HG02870 (cell line): ENCODE results near the gene CEP104.
"Not testable (repeated sequence)": the region's sequence is repeated elsewhere in the genome, so short reads cannot be mapped to it uniquely, and the experiment has no call there.

Source experiments
- ATAC-seq: cut with Tn5 transposase; IDR thresholded peaks from one replicate; pipeline ENCODE4 v1.9.1; 2021; ENCODE audit warnings: mild to moderate bottlenecking, moderate library complexity; ENCODE audit not compliant: unreplicated experiment

Gene CEP104

GRCh38 chr1:3828391-3828790 lies 28.6 kb downstream of the CEP104 start:
- no peak for ATAC-seq

DNA sequence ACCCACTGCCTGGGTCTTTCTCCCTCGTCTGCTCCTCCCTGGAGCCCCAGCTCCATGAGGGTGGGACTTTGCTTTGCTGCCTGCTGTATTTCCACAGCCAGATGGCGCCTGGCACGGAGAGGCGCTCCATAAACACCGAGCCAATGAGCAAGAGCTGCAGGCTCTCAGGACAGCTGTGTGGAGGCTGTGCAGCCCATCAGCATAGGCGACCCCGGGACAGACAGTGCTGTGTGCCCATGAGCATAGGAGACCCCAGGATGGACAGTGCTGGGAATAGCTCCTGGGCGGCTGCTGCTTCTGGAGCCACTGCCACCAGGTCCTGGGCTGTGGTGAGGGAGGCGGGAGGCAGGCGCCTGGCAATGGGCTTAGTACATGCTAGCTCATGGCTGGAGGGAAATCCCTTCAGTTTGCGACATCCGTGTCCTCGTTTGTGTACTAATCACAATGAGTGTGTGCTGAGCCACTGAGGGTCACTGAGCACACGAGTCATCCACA lies 29.2 kb downstream of the CEP104 start:
- ATAC-seq: no peak

- ATAC-seq: no peak
Measured at GRCh38 chr1:3825356-3825755, 31.7 kb downstream of the CEP104 start.

DNA sequence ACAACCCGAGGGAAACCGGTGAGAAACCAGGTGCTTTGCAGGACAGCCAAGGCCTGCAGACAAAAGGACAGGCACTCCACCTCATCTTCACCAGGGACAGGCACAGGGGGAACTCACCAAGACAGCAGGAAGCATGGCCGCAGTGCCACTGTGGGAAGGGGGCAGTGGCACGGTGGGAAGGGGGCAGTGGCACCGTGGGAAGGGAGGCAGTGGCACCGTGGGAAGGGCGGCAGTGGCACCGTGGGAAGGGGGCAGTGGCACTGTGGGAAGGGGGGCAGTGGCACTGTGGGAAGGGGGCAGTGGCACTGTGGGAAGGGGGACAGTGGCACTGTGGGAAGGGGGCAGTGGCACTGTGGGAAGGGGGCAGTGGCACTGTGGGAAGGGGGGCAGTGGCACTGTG lies 32.4 kb downstream of the CEP104 start:
- no peak for ATAC-seq

GRCh38 chr1:3822421-3822820 lies 34.6 kb downstream of the CEP104 start:
- ATAC-seq: no peak

DNA sequence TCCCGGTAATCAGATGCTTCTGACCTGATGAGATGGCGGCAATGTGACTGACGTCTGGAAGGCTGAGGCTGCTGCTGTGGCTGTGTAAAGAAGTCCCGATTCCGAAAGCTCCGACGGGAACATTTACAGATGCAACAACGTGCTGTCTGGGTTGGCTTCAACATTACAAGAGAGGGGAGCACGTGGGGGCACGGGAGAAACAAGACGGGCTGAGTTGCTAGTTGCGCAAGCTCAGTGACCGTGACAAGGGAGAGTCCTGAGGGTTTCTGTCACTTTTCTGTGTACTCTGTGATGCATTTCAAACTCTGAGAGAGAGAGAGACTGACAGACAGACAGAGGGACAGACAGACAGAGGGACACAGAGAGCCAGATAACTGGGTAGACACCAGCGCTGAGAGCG lies 35.1 kb downstream of the CEP104 start:
- no peak for ATAC-seq

- no peak for ATAC-seq
Measured at GRCh38 chr1:3821447-3821846, 35.6 kb downstream of the CEP104 start.

GRCh38 chr1:3821004-3821403 lies 36.0 kb downstream of the CEP104 start:
- ATAC-seq: no peak

- ATAC-seq: no peak
Measured at GRCh38 chr1:3820316-3820715, 36.7 kb downstream of the CEP104 start.

DNA sequence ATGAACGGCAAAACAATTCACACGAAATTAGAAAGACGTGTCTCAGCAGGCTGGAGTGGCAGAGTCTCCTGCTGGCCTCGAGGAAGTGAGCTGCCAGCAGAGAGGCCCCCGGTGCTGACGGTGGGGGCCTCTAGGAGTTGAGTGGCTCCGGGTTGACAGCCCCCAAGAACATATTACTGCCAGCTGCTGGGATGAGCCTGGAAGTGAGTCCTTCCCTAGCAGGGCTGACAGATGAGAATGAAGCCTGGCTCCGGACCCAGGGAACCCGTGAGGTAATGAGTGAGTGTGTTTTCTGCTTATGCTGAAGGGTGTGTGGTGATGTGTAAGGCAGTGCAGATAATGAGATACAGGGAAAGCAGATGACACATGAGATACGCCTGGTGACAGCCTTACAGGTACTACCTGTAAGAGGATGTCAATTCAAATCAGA lies 37.2 kb downstream of the CEP104 start:
- ATAC-seq: no peak

GRCh38 chr1:3817821-3818597 lies 39.0 kb downstream of the CEP104 start:
- ATAC-seq: no peak

DNA sequence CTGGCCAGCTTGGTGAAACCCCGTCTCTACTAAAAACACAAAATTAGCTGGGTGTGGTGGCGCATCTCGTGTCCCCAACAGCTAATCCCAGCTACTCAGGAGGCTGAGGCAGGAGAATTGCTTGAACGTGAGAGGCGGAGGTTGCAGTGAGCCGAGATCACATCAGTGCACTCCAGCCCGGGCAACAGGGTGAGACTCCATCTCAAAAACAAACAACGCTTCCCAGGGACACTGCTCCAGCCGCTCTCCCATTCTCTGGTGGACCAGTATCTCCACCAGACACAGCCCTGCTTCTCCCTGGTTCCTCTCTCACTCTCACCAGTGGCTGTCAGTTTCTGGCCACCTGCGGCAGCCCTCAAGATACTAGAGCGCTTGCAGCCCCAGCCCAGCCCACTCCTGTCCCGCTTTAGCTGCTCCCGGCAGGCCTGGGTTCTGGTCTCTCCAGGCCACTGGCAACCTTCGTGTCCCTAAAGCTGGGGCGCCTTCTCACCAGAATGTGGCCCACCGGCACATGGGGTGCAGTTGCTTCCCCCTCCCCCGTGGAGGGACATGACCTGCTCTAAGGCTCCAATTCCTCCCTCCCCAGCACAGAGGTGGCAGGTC lies 39.8 kb downstream of the CEP104 start:
- ATAC-seq: no peak

GRCh38 chr1:3816331-3817137 lies 40.5 kb downstream of the CEP104 start:
- ATAC-seq: no peak

GRCh38 chr1:3814771-3815561 lies 42.0 kb downstream of the CEP104 start:
- no peak for ATAC-seq

DNA sequence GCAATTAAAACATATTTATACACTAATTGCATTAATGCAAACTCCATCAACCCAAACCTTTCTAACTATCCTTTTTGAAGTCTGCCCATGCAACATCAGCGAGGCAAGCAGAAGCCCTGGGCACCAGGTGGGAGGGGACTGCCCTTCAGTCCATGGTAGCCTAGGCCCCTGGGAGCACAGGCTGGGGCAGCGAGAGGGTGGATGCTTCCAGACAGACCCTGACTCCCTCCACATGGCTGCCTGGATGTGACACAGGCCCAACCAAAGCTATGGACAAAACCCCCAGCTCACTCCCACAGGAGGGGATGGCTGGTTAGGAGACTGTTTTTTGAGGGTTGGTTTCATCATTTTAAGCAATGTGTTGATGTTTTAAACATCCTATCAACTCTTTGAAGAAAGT lies 42.9 kb downstream of the CEP104 start:
- ATAC-seq: no peak

GRCh38 chr1:3811595-3811911 lies 45.5 kb downstream of the CEP104 start:
- no peak for ATAC-seq

DNA sequence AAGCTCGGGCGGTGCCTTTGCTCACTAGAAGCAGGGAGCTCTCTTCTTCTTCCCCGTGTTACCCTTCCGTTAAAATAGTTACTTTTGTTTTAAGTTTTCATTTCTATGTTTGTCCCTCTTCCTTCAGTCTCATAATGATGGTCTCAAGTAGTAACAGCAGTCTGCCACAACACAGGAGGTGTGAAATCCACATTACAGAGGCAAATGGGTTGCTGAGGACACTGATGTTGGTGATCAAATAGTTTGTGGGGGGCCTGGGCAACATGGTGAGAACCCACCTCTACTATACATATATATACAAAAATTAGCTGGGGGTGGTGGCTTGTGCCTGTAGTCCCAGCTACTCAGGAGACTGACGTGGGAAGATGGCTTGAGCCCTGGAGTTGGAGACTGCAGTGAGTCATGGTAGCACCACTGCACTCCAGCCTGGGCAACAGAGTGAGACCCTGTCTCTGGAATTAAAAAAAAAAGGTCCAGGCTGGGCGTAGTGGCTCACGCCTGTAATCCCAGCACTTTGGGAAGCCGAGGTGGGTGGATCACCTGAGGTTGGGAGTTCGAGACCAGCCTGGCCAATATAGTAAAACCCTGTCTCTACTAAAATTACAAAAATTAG lies 46.8 kb downstream of the CEP104 start:
- not testable (repeated sequence) for ATAC-seq

GRCh38 chr1:3809680-3810079 lies 47.3 kb downstream of the CEP104 start:
- ATAC-seq: no peak

DNA sequence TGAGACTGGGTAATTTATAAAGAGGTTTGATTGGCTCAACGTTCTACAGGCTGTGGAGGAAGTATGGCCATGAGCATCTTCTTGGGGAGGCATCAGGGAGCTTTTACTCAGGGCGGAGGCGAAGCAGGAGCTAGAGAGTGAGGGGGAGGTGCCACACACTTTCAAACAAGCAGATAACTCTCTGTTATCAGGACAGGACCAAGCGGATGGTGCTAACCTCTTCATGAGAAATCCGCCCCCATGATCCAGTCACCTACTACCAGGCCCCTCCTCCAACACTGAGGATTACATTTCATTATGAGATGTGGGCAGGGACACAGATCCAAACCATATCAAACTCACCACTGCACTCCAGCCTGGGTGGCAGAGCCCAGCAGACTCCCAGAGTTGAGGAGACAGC lies 49.2 kb downstream of the CEP104 start:
- no peak for ATAC-seq

DNA sequence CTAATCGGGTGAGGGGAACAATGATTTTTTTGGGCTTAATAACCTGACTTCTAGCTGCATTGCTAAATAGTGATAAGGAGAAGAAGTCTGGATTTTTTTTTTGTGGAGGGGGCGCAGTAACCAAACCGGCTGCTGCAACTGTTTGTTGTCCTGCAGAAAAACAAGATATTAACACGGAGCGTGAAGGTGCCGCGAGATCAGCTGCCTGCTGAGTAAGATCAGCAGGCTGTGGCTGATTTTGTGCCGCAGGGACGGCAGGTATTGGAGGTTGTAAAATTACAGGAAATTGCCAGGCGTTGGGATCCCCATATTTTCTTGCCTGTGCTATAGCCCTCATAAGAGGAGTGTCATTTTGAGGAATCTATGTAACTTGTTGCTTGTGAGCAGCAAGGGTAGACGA lies 52.0 kb downstream of the CEP104 start:
- no peak for ATAC-seq

- not testable (repeated sequence) for ATAC-seq
Measured at GRCh38 chr1:3804627-3804944, 52.4 kb downstream of the CEP104 start.
